Measurements from ENCODE around the gene IL23R.

IL23R gene

DNA sequence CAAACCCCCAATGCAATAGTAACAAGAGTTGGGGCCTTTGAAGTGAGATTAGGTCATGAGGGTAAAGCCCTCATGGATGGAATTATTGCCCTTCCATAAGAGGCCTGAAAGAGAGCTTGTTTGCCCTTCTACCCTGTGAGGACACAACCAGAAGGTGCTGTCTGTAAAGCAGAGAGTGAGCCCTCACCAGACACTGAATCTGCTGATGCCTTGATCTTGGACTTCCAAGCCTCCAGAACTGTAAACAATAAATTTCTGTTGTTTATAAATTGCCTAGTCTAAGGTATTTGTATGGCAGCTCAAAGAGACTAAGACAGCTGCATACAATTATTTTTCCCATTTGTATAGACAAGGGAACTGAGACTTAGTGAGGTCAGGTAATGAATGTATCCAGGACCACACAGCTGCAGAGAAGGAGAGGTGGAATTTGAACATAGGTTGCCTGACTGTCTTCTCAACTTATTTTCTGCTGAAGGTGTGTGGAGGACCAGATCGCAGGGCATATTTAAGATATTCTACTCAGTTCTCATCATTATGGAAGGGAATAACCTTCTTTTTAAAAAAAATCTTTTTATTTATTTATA is 18.7 kb downstream of the IL23R start:
- no peak overlapping the region for H3K4me3 ChIP-seq (ENCODE audit: low read length)
- TF ChIP-seq, protein P1, sequence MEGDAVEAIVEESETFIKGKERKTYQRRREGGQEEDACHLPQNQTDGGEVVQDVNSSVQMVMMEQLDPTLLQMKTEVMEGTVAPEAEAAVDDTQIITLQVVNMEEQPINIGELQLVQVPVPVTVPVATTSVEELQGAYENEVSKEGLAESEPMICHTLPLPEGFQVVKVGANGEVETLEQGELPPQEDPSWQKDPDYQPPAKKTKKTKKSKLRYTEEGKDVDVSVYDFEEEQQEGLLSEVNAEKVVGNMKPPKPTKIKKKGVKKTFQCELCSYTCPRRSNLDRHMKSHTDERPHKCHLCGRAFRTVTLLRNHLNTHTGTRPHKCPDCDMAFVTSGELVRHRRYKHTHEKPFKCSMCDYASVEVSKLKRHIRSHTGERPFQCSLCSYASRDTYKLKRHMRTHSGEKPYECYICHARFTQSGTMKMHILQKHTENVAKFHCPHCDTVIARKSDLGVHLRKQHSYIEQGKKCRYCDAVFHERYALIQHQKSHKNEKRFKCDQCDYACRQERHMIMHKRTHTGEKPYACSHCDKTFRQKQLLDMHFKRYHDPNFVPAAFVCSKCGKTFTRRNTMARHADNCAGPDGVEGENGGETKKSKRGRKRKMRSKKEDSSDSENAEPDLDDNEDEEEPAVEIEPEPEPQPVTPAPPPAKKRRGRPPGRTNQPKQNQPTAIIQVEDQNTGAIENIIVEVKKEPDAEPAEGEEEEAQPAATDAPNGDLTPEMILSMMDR (conservative IDR thresholded peaks at IDR 0.05; ENCODE audit: low read depth, low read length), result no peak
- no peak for DNase-seq (ENCODE audit: low read depth)

DNA sequence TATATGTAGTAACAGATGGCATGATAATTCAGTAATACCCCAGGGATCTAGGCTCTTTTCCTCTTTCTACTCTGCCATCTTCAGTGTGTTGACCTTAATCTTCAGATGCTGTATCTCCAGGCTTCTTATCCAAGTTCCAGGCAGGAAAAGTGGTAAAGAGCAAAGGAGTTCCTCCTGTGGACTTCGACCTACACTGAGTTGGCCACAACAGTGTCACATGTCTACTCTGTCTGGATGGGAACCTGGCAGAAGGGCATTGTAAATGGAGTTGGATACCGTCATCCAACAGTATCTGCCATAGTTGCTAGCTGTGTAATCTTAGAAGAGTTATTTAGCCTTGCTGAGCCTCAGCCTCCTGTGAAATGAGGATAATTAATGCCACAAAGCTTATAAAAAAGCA is 21.9 kb downstream of the IL23R start:
- TF ChIP-seq, protein P1 (conservative IDR thresholded peaks at IDR 0.05; ENCODE audit: low read depth, low read length), result no peak
- DNase-seq (ENCODE audit: low read depth), result no peak
- H3K4me3 ChIP-seq (ENCODE audit: low read length), result no peak overlapping the region

DNA sequence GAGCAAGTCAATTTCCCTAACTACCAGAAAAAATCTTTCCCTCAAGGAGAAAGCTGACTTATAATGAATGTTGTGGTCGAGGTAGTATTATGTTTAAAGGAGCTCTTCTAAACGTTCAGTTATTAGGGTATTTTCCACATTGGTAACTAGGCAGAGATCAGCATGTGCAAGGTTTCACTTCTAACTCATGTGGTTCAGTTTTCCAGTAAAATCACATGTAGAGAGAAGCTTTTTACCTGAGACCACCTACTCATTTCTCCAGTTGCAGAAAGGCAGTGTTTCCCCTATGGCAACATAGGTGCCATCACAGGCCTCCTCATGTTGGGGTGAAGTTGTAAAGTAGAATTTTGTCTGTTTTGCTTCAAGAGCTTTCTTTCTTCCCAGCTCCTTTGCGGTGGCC is 23.7 kb downstream of the IL23R start:
- no peak for DNase-seq (ENCODE audit: low read depth)
- TF ChIP-seq, protein P1 (conservative IDR thresholded peaks at IDR 0.05; ENCODE audit: low read depth, low read length), result no peak
- H3K4me3 ChIP-seq (ENCODE audit: low read length), result no peak overlapping the region

DNA sequence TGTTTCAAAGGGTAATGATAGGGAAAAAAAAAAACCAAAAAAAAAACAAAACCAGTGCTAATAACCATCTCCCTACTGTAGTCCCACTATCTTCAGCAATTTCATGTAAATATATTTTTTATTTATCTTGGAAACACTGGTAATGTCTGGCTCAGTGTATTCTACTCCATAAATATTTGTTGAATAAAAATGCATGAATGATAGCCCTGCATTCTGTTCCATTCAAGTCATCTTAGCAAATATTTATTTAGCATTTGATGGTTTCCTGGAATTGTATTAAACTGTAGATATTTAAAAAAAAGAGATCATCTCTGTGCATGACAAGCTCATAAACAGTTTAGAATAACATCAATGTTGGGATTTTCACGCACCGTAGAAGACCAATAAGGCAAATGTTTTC is 24.2 kb downstream of the IL23R start:
- TF ChIP-seq, protein P1 (conservative IDR thresholded peaks at IDR 0.05; ENCODE audit: low read depth, low read length), result no peak
- DNase-seq (ENCODE audit: low read depth), result no peak
- no peak overlapping the region for H3K4me3 ChIP-seq (ENCODE audit: low read length)

DNA sequence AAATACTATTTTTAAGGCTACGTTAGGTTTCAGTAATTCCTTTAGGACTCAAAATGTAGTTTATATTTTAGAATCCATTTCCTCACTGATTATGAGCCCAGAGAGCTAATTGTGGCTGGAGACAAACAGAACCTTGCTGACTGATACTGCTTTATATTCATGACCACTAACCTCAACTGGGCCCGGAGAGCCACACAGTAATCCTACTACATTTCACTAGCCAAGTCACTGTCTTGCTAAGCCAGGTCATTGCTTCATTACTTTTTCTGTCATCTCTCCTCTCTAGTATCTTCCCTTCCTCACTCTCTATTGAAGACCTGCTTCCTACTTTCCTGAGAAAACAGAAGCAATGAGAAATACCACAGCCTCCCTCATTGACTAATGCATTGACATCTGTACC is 24.7 kb downstream of the IL23R start:
- TF ChIP-seq, protein P1 (conservative IDR thresholded peaks at IDR 0.05; ENCODE audit: low read depth, low read length), result no peak
- H3K4me3 ChIP-seq (ENCODE audit: low read length), result no peak overlapping the region
- DNase-seq (ENCODE audit: low read depth), result no peak

DNA sequence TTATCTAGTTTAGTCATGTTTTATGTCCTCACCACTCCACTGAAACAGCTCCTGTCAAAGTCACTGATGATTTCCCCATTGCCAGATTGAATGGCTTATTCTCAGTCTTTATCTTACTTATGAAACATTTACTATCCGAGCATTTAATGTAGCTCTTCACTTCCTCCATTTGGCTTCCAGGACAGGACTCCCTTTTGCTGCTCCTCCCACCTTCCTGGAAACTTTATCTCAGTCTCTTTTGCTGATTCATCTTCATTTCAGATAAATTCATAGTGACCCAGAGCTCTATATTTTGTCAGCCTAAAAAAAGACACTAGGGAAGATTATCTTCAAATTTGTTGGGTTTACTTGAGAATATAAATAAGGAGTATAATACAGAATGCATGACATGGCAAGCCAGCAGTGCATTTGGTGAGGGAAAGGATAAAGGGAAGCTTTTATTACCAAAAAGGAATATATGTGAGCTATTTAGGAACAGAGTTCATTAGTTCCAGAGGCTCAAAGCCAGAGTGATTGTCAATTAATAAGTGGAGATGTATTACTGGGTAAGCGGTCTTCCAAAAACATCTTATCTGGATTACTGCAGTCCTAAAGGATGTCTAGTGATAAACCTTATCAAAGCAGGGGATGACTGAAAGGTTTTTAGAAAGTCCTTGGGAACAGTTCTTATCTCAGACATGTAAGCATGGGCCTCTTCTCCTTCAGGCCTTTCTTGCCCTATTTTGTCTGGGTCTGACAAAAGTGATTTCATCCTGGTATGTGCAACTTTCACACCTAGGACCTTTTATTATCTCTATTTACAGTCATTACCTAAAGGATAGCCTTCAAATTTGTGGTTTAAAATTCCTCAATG is 25.6 kb downstream of the IL23R start:
- TF ChIP-seq, protein P1 (conservative IDR thresholded peaks at IDR 0.05; ENCODE audit: low read depth, low read length), result no peak
- DNase-seq (ENCODE audit: low read depth), result no peak

DNA sequence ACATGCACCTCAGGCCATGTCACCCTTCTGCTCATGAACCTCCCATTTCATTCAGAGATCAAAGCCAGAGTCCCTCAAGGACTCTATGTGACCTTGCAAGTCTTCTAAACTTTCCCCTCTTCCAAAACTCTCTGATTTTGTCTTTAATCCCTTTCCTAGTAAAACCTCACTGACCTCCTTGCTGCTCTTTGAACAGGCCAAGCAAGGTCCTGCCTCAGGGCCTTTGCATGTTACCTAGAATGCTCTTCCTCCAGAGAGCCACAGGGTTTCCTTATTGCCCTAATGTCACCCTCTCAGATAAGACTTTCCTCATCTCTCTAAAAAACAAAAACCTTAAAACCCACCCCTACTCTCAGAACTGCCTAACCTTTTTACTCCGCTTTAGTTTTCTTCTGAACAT is 26.6 kb downstream of the IL23R start:
- DNase-seq (ENCODE audit: low read depth), result no peak
- TF ChIP-seq, protein P1 (conservative IDR thresholded peaks at IDR 0.05; ENCODE audit: low read depth, low read length), result no peak
- H3K4me3 ChIP-seq (ENCODE audit: low read length), result no peak overlapping the region

More for the DNA sequence above, 25.6 kb downstream of the IL23R start:
- no peak overlapping the region for H3K4me3 ChIP-seq (ENCODE audit: low read length)
